NK-92 (cell line): Measurements from ENCODE around the gene GALNT5.

Experiments used
- DNase-seq: peaks from one replicate; lab custom pipeline; 2025; ENCODE audit not compliant: unreplicated experiment; lab: John Stamatoyannopoulos, UW

The GALNT5 gene

GRCh38 chr2:157290525-157290924 is 33.0 kb downstream of the GALNT5 start:
- DNase-seq: no peak

- DNase-seq: no peak
Observed at GRCh38 chr2:157291018-157291417, 33.5 kb downstream of the GALNT5 start.

- DNase-seq: no peak
Observed at GRCh38 chr2:157292853-157293252, 35.3 kb downstream of the GALNT5 start.

- DNase-seq: no peak
Observed at GRCh38 chr2:157296490-157296889, 39.0 kb downstream of the GALNT5 start.

DNA sequence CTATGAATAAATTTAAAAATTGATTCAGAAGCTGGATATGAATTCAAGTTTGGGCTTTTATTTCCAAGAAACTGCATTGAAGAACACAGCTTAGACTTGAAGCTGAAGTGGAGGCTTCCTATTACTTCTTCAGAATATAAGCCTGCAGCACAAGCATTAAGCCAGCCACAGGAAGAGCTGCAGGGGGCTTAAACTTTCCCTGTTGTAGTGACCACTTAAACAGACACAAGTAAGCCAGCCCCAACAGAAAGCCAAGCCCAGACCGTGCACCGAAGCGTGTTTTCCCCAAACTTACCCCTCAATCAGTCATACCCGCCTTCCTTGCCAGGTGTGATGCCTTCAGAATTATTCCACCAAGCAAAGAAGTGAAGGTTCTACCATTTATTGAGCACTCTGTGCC is 39.5 kb downstream of the GALNT5 start:
- DNase-seq: no peak

DNA sequence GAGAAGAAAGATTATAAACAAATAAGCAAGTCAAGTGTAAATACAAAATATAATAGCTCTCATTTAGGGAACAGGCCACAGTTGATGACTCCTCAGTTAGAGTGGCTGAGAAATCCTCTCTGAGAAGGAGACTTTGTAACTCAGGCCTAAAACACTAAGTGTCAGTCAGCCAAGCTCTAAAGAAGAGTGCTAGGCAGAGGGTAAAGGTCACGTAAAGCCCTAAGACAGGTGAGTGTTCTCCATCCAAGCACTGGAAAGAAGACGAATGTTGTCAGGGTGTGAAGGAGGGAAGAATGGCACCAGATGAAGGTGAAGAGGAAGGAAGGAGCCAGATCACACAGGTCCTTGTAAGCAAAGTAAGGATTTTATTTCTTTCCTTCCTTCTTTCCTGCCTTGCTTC is 43.8 kb downstream of the GALNT5 start:
- no peak for DNase-seq

DNA sequence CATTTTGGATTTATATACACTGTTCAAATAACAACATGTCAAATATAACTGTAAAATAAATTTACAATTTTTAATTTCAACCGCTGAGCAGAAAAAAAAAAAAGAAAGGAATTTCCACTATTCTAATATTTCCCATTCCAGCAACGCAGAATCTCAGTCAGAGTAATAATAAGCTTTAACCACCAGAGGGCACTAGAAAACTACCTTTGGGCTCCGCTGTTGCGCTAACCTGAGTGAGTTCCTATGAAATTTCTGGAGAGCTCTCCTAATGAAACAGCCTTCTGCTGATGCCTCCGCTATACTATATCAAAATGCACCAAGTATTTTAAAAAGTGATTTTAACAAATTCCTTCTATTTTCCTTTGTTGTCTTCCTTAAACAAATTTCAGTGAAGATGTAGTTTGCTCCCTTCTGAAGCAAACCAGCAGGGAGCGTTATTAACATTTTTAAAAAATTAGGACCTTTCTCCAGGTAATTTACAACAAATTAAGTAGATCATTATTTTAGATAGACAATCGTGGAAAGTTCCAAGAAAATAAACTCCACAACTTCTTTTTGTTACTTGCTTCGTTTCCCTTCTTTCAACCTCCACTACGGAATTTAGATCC is 45.1 kb downstream of the GALNT5 start:
- no peak for DNase-seq

DNA sequence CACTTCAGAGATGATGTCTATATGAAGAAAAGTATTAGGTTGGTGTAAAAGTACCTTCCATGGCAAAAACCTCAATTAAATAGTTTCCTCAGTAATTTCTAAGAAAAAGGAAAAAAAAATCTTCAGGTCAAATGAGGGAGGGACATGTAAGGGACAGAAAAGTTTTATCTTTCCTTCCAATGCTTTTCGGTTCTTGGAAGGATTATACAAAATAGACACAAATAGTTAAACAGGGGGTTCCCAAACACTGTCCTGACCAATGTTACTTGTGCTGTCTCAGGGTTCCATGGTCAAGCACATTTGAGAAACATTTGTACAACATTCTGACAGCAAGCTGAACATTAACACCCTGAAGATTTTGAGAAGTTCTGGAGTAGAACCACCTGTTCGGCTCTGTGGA is 46.1 kb downstream of the GALNT5 start:
- DNase-seq: no peak

GRCh38 chr2:157304811-157305722 is 47.6 kb downstream of the GALNT5 start:
- no peak for DNase-seq

- DNase-seq: no peak
Observed at GRCh38 chr2:157305723-157306110, 48.2 kb downstream of the GALNT5 start.

DNA sequence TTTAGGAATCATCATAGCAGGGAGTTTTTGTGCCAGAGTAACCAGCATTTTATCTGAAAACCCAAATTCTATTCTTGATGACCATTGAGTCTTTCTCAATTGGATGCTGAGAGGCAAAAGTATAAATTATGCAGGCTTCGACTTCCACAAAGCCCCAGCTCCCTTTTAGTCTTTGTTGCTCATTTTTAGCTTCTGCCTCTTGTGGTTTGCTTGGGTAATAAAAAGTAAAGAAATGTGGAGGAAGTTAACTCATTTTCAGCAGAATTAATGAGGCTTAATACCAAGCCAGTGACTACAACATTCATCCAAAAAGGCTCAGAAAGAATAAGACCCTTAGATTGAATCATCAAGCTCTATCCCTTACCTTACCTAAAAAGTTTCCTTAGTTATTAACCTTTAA is 49.5 kb downstream of the GALNT5 start:
- DNase-seq: no peak

GRCh38 chr2:157309878-157310277 is 52.4 kb downstream of the GALNT5 start:
- no peak for DNase-seq

GRCh38 chr2:157311706-157312105 is 54.2 kb downstream of the GALNT5 start:
- no peak for DNase-seq

- DNase-seq: no peak
Observed at GRCh38 chr2:157312866-157313486, 55.5 kb downstream of the GALNT5 start.

GRCh38 chr2:157315901-157316300 is 58.4 kb downstream of the GALNT5 start:
- DNase-seq: no peak

DNA sequence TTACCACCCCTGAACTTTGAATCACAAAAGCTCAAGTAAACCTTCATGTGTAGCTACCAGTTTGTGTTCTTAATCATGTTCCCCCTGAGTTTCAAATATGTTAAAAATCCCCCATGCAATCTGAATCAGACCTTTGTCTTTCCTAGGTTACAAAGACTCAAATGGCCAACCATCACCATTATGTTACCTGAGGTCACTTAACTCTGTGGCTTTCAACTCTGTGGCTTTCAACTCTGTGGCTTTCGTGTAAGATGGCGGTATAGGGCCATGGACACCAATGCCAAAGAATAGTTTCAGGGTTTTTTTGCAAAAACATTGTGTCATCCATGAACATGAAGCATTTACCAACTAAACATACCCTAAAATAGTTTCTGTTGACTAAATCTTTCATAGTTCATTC is 61.4 kb downstream of the GALNT5 start:
- no peak for DNase-seq

DNA sequence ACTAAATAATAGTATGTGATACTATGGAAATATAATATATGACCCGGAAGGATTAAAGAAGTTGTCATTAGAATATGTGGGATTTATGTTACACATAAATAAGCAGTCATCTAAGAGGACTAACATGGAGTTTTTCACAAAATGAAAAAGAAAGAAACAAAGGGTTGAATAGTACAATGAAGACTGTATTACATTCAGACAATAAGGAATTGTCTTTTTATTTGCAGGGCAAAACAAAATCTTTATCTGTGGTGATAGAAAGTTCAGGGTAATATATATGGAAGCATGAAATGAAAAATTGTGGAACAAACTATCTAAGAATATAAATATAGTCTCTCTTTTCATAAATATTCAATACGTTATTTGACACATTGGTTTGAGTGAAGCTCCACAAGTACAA is 62.3 kb downstream of the GALNT5 start:
- DNase-seq: no peak

- DNase-seq: no peak
Observed at GRCh38 chr2:157320409-157320808, 62.9 kb downstream of the GALNT5 start.

- DNase-seq: no peak
Observed at GRCh38 chr2:157321466-157321865, 64.0 kb downstream of the GALNT5 start.

DNA sequence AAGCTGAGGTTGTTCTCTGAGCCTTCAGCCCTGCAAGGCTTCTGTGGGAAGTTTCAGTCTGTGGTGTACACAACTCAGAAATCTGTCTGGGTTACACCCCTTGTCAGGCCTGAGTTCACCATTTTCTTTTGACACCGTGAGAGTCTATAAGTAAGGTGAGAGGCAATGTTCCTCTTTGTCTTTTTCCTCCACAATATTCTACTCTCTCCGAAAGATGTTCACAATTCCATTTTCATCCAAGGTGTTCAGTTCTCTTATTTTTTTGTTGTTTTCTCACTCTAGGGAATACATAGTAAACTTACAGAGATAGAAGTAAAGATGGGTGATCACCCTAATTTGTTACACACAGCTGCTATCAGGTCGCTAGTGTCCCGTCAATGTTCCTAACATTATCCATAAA is 64.9 kb downstream of the GALNT5 start:
- DNase-seq: no peak

- no peak for DNase-seq
Observed at GRCh38 chr2:157324331-157324843, 66.9 kb downstream of the GALNT5 start.

DNA sequence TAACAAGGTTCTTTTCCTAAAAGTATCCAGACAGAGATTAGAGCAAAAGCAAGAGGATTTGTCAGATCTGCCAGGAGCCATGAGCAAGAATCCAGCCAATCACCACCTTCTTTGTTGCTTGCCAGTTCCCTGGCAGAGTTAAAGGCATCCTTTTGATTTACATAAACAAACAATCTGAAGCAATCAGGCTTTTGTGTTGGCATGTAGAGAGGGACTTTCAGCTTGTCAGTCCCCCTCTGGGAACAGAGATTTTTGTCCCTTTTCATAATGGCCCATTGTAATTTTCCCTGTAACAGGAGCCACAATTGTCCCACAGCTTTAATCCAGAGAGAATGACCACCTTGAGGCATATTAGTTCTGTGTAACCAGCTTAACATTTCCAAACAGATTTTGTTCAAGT is 68.3 kb downstream of the GALNT5 start, which contains the start of gene ERMN:
Gene ERMN, minus strand, starts transcription at position 39 of the 400 bp plus-strand sequence. CDS start 182 bp downstream, outside the sequence.
- no peak for DNase-seq
